Right lobe of liver (tissue), 4 donors: ENCODE results near the gene MROH7.

Source experiments
- POLR2A ChIP-seq: fragments of 450-650 bp; IDR thresholded peaks from one replicate; pipeline ENCODE4 v1.6.1; 2017; ENCODE audit warnings: antibody characterized with exemption, mild to moderate bottlenecking
- TF ChIP-seq, protein P1 (sequence below), 4 donors: fragments of 200-600 bp in 3 of 4; fragments of 450-650 bp in 1 of 4; IDR thresholded peaks; one replicate each; pipeline versions ENCODE4 v1.5.1 to v1.8.0; 2016 to 2022; ENCODE audit warnings: antibody characterized with exemption in 4 of 4, mild to moderate bottlenecking in 2 of 4
- donor health status: DM: no; HTN: no; CAD: no.
- donor health status: DM: no; HTN: no; CAD: no.
- donor health status: DM: no; HTN: yes; CAD: no.

DNA sequence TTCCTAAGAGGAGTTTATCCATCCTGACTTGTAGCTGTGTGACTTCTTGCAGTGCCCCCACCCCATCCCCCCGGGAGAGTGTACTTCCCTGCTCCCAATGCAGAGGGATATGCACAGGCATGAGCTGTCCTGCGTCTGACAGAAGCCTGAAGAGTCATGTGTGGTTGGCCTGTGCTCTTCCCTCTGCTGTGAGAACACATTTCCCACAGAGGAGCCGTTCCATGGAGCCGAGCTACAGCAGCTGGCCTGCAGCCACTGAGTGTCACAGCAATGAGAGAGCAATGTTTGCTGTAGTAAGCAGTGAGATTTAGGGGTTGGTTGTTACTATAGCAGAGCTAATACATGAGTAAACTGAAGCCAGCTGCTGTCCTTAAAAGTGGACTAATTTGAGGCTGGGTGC lies 100.7 kb downstream of the MROH7 start:
- TF ChIP-seq, protein P1, sequence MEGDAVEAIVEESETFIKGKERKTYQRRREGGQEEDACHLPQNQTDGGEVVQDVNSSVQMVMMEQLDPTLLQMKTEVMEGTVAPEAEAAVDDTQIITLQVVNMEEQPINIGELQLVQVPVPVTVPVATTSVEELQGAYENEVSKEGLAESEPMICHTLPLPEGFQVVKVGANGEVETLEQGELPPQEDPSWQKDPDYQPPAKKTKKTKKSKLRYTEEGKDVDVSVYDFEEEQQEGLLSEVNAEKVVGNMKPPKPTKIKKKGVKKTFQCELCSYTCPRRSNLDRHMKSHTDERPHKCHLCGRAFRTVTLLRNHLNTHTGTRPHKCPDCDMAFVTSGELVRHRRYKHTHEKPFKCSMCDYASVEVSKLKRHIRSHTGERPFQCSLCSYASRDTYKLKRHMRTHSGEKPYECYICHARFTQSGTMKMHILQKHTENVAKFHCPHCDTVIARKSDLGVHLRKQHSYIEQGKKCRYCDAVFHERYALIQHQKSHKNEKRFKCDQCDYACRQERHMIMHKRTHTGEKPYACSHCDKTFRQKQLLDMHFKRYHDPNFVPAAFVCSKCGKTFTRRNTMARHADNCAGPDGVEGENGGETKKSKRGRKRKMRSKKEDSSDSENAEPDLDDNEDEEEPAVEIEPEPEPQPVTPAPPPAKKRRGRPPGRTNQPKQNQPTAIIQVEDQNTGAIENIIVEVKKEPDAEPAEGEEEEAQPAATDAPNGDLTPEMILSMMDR (IDR thresholded peaks at IDR 0.05): no peak
- no peak for TF ChIP-seq POLR2A
